ENCODE measurements around the gene C12orf42. TPM values are rescaled to one million over a fixed set of nuclear protein-coding genes. Genes with fewer than 3 reads are reported as not detected.

Gene C12orf42
- total RNA-seq, 2 experiments from 2014 or later, result not detected

DNA sequence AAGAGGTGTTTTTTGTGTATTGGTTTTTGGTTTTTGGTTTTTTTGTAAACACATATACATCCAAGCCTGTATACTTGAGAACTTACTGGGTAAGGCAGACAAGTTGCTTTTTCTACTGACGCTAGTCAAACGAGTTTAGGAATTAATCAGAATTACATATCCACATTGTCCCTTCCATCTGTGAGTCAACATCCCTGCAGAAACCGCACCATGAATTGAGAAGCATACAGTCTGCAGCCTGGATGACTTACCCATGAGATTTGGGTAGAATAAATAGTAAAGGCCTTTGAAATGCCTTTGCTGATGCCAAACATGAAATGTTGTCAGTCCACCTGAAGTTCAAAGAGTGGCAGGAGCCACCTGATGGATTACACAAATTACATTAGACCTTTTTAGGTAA, 21.4 kb upstream of the C12orf42 start:
- intact Hi-C loops (cut with micrococcal nuclease), result no loop called here
- H3K9me3 Mint-ChIP-seq, result peaks cover 7% of the 10 kb centered on the region
- peaks cover 4% of the 10 kb centered on the region for H3K27me3 Mint-ChIP-seq (ENCODE audit: low read depth)
- no peak overlapping the region for H3K27ac Mint-ChIP-seq
- CTCF ChIA-PET, result interaction anchor here (1.3 kb wide), 1 partner anchor 109 kb away, joined by 4 read pairs; no protein-coding TSS in a partner anchor
- H3K4me3 Mint-ChIP-seq, result no peak overlapping the region
- peaks cover 10% of the 10 kb centered on the region for H3K4me1 Mint-ChIP-seq (ENCODE audit: low read depth)
- H3K36me3 Mint-ChIP-seq (ENCODE audit: low read depth), result no peaks in the 10 kb centered on the region
- no peak for DNase-seq

DNA sequence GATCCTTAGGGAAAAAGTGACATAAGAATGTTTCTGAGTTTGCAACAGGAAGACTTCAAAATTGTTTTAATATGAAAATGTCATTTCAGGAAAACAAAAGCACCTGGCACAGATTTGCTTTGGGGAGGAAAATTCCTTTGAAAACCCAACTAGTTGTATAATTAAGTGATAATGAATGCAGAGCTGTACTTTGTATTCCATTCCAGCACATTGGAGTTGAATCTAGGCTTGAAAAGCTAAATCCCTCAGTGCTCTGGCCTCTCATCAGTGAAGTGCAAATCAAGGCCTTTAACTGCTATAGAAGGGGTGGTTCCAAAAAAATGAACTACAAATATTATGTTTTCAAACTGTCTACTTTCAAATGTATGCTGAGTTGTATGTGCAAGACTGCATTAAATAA, 19.6 kb upstream of the C12orf42 start:
- Mint-ChIP-seq H3K27me3 (ENCODE audit: low read depth) (peaks cover 4% of the 10 kb centered on the region), H3K27ac (no peak overlapping the region), H3K36me3 (ENCODE audit: low read depth) (no peaks in the 10 kb centered on the region), H3K9me3 (peaks cover 7% of the 10 kb centered on the region), H3K4me3 (no peak overlapping the region), H3K4me1 (ENCODE audit: low read depth) (peaks cover 10% of the 10 kb centered on the region)
- no peak for DNase-seq
- intact Hi-C loops (cut with micrococcal nuclease), result loop anchor here (2.0 kb wide), 2 partner anchors 15 to 17 kb away; no protein-coding TSS in a partner anchor
- CTCF ChIA-PET, result no interaction called here

DNA sequence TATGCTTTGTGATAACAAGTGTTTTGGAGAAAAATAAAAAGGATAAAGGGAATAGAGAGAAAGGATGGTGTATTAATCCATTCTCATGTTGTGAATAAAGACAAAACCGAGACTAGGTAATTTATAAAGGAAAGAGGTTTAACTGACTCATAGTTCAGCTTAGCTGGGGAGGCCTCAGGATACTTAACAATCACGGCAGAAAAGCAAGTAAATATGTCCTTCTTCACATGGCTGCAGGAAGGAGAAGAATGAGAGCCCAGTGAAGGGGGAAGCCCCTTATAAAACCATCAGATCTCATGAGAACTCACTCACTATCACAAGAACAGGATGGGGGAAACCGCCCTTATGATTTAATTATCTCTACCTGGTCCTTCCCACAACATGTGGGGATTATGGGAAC, 18.1 kb upstream of the C12orf42 start:
- CTCF ChIA-PET, result no interaction called here
- H3K36me3 Mint-ChIP-seq (ENCODE audit: low read depth), result no peaks in the 10 kb centered on the region
- H3K27me3 Mint-ChIP-seq (ENCODE audit: low read depth), result peaks cover 5% of the 10 kb centered on the region
- no peak overlapping the region for H3K27ac Mint-ChIP-seq
- H3K9me3 Mint-ChIP-seq, result peaks cover 7% of the 10 kb centered on the region
- intact Hi-C loops (cut with micrococcal nuclease), result loop anchor here (1.0 to 2.0 kb wide), 3 partner anchors 9 to 17 kb away; no protein-coding TSS in a partner anchor
- H3K4me3 Mint-ChIP-seq, result no peak overlapping the region
- DNase-seq, result no peak
- H3K4me1 Mint-ChIP-seq (ENCODE audit: low read depth), result peaks cover 8% of the 10 kb centered on the region

DNA sequence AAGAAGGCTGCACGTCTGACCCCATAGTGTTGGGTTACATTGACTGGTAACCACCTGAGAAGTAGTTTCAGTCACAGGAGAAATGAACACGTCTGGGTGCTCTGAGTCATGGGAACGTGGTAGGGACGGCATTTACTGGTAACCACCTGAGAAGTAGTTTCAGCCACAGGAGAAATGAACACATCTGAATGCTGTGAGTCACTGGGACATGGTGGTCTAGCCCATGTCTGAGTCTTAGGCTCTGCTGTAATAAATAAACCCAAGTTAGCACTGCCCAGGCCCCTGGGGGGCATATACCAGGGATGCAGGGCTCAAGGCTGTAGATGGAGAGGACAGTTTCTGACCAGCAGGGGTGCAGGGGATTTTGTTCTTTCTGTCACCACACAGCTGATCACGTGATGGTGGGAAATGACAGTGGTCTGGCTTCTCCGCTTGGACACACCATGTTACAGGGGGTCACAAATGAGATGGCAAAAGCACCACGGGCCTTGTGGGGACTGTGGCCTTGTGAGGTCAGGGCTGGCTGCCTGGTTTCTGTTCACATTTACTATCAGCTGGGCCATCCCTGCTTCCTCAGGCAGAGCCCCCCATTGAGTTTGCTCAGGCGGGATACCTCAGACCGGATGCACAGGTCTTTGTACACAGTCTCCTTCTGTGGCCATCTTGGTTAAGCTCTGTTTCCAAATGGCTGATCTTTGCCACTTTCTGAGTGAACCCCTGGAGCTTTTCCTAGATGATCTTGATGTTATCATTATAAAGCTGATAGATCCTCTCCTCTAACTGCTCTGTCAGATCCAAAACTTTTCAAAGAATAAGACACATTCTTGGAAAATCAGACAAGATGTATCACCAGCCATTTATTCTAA, 9.8 kb upstream of the C12orf42 start:
- intact Hi-C loops (cut with micrococcal nuclease), result loop anchor here (1.0 to 10.0 kb wide), 9 partner anchors 9 to 1631 kb away; partner anchors contain the start of gene DRAM1
- DNase-seq, result peak; percentile 85
- Mint-ChIP-seq H3K4me1 (ENCODE audit: low read depth) (peaks cover 14% of the 10 kb centered on the region), H3K4me3 (no peak overlapping the region), H3K27me3 (ENCODE audit: low read depth) (peaks cover 8% of the 10 kb centered on the region), H3K36me3 (ENCODE audit: low read depth) (no peaks in the 10 kb centered on the region), H3K9me3 (no peaks in the 10 kb centered on the region), H3K27ac (peak overlapping the region; percentile 9)
- CTCF ChIA-PET, result interaction anchor here (1.0 kb wide), 1 partner anchor 11 kb away, joined by 3 read pairs; no protein-coding TSS in a partner anchor

DNA sequence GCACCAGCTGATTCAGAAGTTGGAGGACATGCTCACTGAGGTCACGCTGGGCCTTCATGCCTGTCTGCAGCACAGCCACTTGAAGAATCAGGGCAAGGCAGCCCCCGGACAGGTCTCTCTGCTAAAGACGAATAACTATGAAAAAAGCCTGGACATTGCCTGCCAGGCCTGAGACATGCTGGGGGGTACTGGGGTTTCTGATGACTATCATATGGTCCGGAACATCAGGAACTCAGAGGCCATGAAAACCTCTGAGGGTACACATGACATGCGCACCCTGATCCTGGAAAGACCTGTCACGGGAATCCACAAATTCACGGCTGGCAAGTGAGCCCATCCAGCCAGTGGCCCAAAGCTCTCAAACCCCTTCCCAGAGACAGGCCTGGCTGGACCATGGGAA, 8.8 kb upstream of the C12orf42 start:
- Mint-ChIP-seq H3K4me1 (ENCODE audit: low read depth) (peaks cover 16% of the 10 kb centered on the region), H3K36me3 (ENCODE audit: low read depth) (no peaks in the 10 kb centered on the region), H3K27me3 (ENCODE audit: low read depth) (peaks cover 3% of the 10 kb centered on the region), H3K4me3 (no peak overlapping the region), H3K27ac (peak overlapping the region; percentile 37), H3K9me3 (no peaks in the 10 kb centered on the region)
- no peak for DNase-seq
- intact Hi-C loops (cut with micrococcal nuclease), result loop anchor here (1.0 to 10.0 kb wide), 10 partner anchors 8 to 1630 kb away; partner anchors contain the start of gene DRAM1
- CTCF ChIA-PET, result interaction anchor here (1.0 to 1.4 kb wide), 2 partner anchors 10 to 42 kb away, joined by 3 read pairs; no protein-coding TSS in a partner anchor

DNA sequence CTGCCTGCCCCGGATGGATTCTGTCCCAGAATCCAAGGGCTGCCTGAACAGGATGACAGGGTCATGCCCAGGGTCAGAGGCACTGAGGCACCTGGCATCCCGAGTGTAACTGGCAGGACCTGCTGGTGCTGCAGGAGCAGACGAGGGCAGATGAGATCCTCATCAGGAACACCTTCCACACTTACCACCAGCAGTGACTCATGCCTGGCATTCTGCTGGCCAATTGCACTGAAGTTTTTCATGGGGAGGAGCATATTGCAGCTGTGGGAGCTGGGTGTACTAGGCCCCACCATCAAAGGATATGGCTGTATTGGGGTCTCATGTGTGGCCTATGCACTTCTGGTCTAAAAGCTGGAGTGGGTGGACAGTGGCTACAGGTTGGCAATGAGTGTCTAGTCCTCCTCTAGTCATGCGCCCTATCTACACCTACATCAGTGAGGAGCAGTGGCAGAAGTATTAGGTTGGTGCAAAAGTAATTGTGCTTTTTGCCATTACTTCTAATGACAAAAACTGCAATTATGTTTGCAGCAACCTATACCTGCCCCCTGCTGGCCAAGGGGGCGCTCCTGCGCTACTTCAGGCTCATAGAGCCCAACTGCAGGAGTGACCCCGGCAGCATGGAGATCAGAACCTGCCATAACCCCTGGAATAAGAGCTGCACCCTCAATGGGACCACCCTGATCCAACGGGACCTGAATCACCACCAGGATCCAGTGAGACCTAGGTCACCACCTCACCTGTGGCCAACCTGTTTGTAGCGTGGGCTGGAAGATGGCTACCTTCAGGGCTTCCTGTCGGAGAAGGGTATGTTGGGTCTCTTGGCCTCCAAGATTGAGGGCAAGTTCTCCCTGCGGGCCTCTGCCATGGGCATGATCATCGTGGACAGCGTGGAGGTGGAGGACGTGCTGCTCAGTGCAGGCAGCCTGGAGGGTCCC, 8.0 kb upstream of the C12orf42 start:
- DNase-seq, result peak; percentile 69
- no peak overlapping the region for H3K4me3 Mint-ChIP-seq
- CTCF ChIA-PET, result interaction anchor here (0.6 to 1.4 kb wide), 3 partner anchors 9 to 418 kb away, joined by 3 read pairs; no protein-coding TSS in a partner anchor
- H3K9me3 Mint-ChIP-seq, result no peaks in the 10 kb centered on the region
- H3K36me3 Mint-ChIP-seq (ENCODE audit: low read depth), result no peaks in the 10 kb centered on the region
- intact Hi-C loops (cut with micrococcal nuclease), result loop anchor here (2.0 to 10.0 kb wide), 5 partner anchors 45 to 1629 kb away; partner anchors contain the start of gene DRAM1
- peaks cover 23% of the 10 kb centered on the region for H3K4me1 Mint-ChIP-seq (ENCODE audit: low read depth)
- peaks cover 3% of the 10 kb centered on the region for H3K27me3 Mint-ChIP-seq (ENCODE audit: low read depth)
- H3K27ac Mint-ChIP-seq, result no peak overlapping the region

DNA sequence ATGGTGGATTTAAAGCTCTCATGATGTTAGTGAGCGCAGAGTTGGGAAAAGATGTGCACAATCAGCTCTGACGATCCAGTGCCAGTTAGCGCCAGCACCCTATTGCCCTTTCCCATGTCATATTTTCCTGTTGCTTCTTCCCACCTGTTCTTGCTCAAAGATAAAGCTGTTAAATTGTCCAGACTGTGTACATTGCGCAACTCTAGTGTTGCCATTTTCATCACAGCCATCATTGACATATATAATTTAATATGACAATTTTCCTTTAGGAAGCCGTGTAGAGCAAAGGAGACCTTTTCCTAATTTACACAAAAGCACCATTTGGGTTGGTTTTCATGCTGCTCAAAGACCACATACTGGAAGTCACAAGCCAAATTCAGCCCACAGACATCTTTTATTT, 5.7 kb upstream of the C12orf42 start:
- Mint-ChIP-seq H3K4me3 (no peak overlapping the region), H3K27me3 (ENCODE audit: low read depth) (peaks cover 9% of the 10 kb centered on the region), H3K4me1 (ENCODE audit: low read depth) (peaks cover 26% of the 10 kb centered on the region), H3K36me3 (ENCODE audit: low read depth) (no peaks in the 10 kb centered on the region), H3K27ac (no peak overlapping the region), H3K9me3 (peaks cover 6% of the 10 kb centered on the region)
- CTCF ChIA-PET, result interaction anchor here (1.0 to 1.6 kb wide), 2 partner anchors 14 to 22 kb away, joined by 3 read pairs; no protein-coding TSS in a partner anchor
- intact Hi-C loops (cut with micrococcal nuclease), result loop anchor here (5.0 to 10.0 kb wide), 2 partner anchors 174 to 1627 kb away; partner anchors contain the start of gene DRAM1
- DNase-seq, result no peak

DNA sequence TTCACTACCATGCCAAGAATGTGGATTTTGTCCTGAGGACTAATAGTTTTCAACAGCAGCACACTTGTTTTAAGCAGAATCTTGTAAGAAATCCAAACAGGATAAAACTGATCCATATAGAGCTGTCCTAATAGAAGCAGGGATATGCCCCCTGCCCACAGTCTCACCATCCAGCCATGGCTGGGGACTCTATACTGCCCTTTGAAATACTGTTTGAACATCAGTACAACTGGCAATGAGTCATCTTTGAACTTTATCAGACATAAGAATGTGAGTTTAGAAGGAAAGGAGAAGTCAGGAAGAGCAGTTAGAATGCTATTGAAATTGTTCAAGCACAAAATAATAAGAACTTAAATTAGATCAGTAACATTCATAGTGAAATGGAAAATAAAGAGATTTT, 3.8 kb upstream of the C12orf42 start:
- no peak for DNase-seq
- Mint-ChIP-seq H3K9me3 (peaks cover 6% of the 10 kb centered on the region), H3K36me3 (ENCODE audit: low read depth) (no peaks in the 10 kb centered on the region), H3K27me3 (ENCODE audit: low read depth) (peaks cover 18% of the 10 kb centered on the region), H3K4me3 (no peak overlapping the region), H3K27ac (no peak overlapping the region), H3K4me1 (ENCODE audit: low read depth) (peaks cover 25% of the 10 kb centered on the region)
- CTCF ChIA-PET, result interaction anchor here (0.6 kb wide), 1 partner anchor 67 kb away, joined by 3 read pairs; no protein-coding TSS in a partner anchor
- intact Hi-C loops (cut with micrococcal nuclease), result loop anchor here (1.0 to 5.0 kb wide), 3 partner anchors 15 to 428 kb away; no protein-coding TSS in a partner anchor

DNA sequence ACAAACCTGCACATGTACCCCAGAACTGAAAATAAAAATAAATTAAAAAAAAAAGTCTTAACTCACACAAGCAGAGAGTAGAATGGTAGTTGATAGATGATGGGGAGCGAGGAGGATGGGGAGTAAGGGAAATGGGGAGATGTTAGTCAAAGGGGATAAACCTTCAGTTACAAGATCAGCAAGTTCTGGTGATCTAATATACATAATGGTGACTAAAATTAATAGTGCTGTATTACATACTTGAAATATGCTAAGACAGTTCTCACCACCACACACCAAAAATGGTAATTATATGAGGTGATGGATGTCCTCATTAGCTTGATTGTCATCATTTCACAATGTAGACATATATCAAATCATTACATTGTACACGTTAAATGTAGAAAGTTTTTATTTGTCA, 3.2 kb upstream of the C12orf42 start:
- CTCF ChIA-PET, result interaction anchor here (0.6 to 4.5 kb wide), 2 partner anchors 49 to 66 kb away, joined by 3 to 40 read pairs; no protein-coding TSS in a partner anchor
- Mint-ChIP-seq H3K36me3 (ENCODE audit: low read depth) (no peaks in the 10 kb centered on the region), H3K27me3 (ENCODE audit: low read depth) (peaks cover 23% of the 10 kb centered on the region), H3K4me1 (ENCODE audit: low read depth) (peaks cover 30% of the 10 kb centered on the region), H3K4me3 (no peak overlapping the region), H3K27ac (peak overlapping the region; percentile 63), H3K9me3 (peaks cover 6% of the 10 kb centered on the region)
- DNase-seq, result peak; percentile 49
- intact Hi-C loops (cut with micrococcal nuclease), result loop anchor here (1.0 to 5.0 kb wide), 3 partner anchors 16 to 428 kb away; no protein-coding TSS in a partner anchor

DNA sequence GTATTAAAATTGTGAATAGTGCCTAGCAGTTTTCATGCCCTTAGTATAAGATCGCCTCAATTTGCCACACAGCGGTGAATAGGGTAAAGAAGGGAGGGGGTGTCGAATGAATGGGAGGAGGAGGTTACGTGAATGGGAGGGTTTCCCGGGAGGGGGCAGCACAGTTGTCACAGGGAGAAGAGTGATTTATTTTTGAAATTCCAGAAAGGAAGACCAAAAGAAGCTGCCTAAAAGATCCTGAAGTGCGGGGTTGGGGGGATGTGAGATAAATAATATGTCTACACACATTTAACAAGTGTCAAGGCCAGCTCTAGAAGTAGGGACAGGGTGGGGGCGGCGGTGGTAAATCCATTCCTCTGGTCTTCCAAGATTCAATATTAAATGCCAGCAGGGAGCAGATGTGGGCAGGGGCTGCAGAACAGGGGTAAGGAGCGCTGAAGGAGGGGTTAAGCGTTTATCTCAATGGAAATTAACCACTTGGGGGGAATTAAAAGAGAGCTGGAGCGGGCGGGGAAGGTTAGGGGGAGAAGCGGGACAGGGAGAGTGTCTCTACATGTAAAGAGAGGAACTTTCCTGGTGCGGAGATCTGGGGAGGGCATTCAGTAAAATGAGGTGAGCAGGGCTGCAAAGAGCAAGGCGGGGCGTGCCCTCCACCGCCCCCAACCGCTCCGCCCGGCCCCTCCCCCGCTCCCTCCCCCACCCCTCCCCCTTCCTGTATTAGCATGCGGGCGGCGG, 867 bp downstream of the C12orf42 start:
- H3K9me3 Mint-ChIP-seq, result peaks cover 6% of the 10 kb centered on the region
- peak overlapping the region; percentile 56 for H3K4me3 Mint-ChIP-seq
- peaks cover 34% of the 10 kb centered on the region for H3K27me3 Mint-ChIP-seq (ENCODE audit: low read depth)
- intact Hi-C loops (cut with micrococcal nuclease), result loop anchor here (5.0 kb wide), 1 partner anchor 432 kb away; no protein-coding TSS in a partner anchor
- no peak overlapping the region for H3K27ac Mint-ChIP-seq
- DNase-seq, result no peak
- peaks cover 29% of the 10 kb centered on the region for H3K4me1 Mint-ChIP-seq (ENCODE audit: low read depth)
- no peaks in the 10 kb centered on the region for H3K36me3 Mint-ChIP-seq (ENCODE audit: low read depth)
- CTCF ChIA-PET, result interaction anchor here (1.0 to 4.5 kb wide), 2 partner anchors 10 to 53 kb away, joined by 3 to 40 read pairs; no protein-coding TSS in a partner anchor

Data from activated naive CD4-positive, alpha-beta T cell treated with anti-CD3 and anti-CD28 coated beads for 36 hours (primary cell).